Astrocyte of the cerebellum (primary cell): ENCODE results near the gene TES.

ENCODE experiments used
- DNase-seq: peaks from one replicate; pipeline ENCODE4 v3.0.0-alpha.2; 2011; ENCODE audit warnings: low read depth
- H3K4me3 ChIP-seq: 2 replicates; pipeline ENCODE4 v1.5.1; 2011; ENCODE audit warnings: mild to moderate bottlenecking, low read depth, low read length, moderate library complexity
- in situ Hi-C: cut with HindIII; loops from 2 replicates; pipeline ENCODE4 v1.10.0; 2017; ENCODE audit warnings: low sequenced_read_pairs
- TF ChIP-seq, protein P1 (sequence below): IDR thresholded peaks from 2 replicates; pipeline ENCODE4 v1.5.1; 2012; ENCODE audit warnings: low read length, low read depth, moderate library complexity, mild to moderate bottlenecking; ENCODE audit errors: missing control alignments

Gene TES

DNA sequence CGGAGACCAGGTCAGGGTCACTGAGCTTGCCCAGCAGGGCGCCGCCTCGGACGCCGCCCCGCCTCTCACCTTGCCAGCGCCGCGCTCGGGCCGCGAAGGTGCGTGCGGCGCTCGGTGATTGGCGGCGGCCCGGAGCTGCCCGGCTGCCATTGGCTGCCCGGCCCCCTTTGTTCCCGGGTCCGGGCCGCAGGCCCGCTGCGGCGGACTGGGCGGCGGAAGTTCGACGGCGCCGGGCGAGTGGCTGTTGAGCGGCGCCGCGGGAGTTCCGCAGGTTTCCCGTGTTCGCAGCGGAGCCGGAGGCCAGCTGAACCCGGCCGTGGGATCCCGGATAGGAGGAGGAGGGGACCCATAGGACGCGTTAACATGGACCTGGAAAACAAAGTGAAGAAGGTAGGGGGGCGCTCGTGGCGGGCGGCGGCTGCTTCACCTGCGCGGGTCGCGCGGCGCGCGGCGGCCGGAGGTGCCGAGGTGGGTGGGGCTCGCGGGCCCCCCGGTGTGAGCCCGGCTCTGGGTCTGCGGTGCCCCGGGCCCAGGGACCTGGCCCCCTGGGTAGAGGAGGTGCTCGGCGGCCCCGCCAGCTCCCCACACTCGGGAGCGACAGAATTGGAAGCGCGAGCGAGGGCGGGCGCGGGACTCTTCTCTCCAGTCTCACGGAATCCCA lies at the start of gene TES:
Gene TES (plus strand): TSS at position 195 of the 661 bp plus-strand sequence. CDS start 169 bp downstream, at position 364.
- TF ChIP-seq, protein P1, sequence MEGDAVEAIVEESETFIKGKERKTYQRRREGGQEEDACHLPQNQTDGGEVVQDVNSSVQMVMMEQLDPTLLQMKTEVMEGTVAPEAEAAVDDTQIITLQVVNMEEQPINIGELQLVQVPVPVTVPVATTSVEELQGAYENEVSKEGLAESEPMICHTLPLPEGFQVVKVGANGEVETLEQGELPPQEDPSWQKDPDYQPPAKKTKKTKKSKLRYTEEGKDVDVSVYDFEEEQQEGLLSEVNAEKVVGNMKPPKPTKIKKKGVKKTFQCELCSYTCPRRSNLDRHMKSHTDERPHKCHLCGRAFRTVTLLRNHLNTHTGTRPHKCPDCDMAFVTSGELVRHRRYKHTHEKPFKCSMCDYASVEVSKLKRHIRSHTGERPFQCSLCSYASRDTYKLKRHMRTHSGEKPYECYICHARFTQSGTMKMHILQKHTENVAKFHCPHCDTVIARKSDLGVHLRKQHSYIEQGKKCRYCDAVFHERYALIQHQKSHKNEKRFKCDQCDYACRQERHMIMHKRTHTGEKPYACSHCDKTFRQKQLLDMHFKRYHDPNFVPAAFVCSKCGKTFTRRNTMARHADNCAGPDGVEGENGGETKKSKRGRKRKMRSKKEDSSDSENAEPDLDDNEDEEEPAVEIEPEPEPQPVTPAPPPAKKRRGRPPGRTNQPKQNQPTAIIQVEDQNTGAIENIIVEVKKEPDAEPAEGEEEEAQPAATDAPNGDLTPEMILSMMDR: no peak
- in situ Hi-C loops: no loop called here
- peak within 1 kb of the TSS; percentile 72 for H3K4me3 ChIP-seq
- no peak for DNase-seq

- TF ChIP-seq, protein P1: no peak
- no peak for DNase-seq
- in situ Hi-C loops: no loop called here
- no peak overlapping the region for H3K4me3 ChIP-seq
Measured at GRCh38 chr7:116161728-116162127, 48.6 kb upstream of the TES start.

- DNase-seq: no peak
- in situ Hi-C loops: no loop called here
- no peak overlapping the region for H3K4me3 ChIP-seq
- TF ChIP-seq, protein P1: no peak
Measured at GRCh38 chr7:116162254-116162653, 48.1 kb upstream of the TES start.

DNA sequence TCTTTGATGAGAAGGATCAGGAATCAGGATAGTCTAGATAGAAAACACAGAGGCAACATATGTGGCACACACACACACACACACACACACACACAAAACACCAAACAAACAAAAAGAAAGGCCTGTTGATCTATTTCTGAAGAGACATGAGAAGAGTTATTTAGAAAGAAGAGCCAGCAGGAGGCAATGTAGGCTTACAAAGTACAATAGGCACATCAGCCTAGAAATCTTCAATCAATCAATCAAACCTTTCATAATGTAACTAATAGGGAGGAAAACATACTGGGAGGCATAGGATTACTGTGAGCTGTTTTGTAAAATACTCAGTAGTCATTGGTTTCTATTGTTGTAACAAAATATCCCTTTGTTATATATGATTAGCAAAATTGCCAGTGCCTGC lies 47.3 kb upstream of the TES start:
- H3K4me3 ChIP-seq: no peak overlapping the region
- in situ Hi-C loops: no loop called here
- no peak for DNase-seq
- TF ChIP-seq, protein P1: no peak

DNA sequence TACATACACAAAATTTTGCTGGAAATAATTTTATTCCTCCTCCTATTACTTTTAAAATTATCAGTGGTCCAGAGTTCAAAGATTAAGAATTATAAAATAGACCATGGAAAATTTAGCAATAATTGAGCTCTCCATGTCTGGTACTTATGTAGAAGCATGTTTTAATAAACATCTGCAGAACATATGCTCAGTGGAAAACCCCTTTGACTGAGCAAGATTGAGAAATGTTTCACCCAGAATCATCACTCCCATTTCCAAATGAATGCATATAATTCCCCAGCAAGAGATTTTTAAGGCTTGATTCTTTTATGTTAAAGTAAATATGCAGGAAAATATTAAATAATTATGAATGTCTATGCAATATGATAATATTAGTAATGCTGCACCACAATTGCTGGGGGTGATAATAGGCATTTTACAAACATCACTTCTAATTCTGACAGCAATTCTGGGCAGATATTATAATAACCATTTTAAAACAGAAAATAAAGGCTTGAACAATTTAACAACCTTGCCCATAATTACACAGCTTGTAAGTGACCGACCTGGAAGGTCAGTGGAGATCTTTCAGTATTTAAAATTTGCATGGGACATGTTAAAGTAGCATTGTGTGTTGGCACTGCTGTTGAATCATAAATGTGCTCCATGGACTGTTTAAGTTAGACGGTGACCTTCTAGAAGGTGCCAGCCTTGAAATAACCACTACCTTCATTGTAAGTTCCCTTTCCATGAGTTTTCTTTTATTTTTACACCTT lies 45.6 kb upstream of the TES start:
- H3K4me3 ChIP-seq: no peak overlapping the region
- in situ Hi-C loops: loop anchor here (5.0 kb wide), 1 partner anchor 88 kb away; no protein-coding TSS in a partner anchor
- no peak for DNase-seq
- TF ChIP-seq, protein P1: no peak

DNA sequence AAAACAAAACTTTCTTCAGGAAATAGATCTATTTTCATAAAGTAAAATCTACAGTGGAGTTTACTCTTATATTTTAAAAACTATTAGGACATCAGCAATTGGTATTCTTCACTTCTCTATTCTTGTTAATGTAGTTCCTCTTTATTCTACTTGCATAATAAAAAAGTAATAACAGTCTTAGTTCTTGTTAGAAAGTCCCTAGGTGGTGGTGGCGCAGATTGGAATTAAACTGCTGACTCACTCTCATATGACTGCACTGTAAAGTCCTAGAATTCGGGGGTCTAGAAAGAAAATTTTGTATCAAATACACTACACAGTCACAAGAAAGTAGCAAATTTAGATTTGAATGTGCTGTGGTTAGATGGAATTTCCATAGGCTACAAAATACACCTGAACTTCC lies 44.6 kb upstream of the TES start:
- in situ Hi-C loops: loop anchor here (5.0 kb wide), 1 partner anchor 87 kb away; no protein-coding TSS in a partner anchor
- no peak overlapping the region for H3K4me3 ChIP-seq
- DNase-seq: no peak
- TF ChIP-seq, protein P1: no peak
